ENCODE data around the gene TADA3.
"Not testable (repeated sequence)": the region's sequence is repeated elsewhere in the genome, so short reads cannot be mapped to it uniquely, and the experiment has no call there.

Gene TADA3

DNA sequence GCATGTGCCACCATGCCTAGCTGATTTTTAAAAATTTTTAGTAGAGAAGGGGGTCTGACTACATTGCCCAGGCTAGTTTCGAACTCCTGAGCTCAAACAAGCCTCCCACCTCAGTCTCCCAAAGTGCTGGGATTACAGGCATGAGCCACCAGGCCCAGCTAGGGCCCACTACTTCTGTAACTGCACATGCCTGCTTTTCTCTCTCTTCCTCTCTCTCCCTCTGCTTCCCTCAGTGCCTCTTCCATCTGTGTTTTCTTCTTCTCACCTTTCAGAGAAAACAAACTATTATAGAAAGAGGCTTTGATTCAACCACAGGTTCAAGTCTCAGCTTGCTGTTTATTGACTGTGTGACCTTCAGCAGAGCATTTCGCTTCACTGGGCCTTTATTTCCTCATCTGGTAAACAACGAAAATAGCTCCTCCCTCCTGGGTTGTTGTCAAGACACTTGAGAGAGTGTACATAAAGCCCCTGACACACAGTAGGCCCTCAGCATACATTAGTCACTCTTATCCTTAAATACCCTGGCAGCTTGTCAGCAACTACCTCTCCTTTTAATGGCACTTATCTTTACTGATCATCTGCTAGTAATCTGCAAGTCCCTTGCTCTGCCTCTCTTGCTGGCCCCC, 10.2 kb downstream of the TADA3 start:
- Histone ChIP-seq H3K27me3 (ENCODE audit: control insufficient read depth, insufficient read depth, low read length) (no peaks in the 10 kb centered on the region), H3K27ac (ENCODE audit: low read depth, low read length) (no peak overlapping the region), H3K36me3 (ENCODE audit: control insufficient read depth, insufficient read depth, low read length) (peaks cover 60% of the 10 kb centered on the region), H3K9ac (ENCODE audit: low read length) (no peak overlapping the region), H3K4me3 (ENCODE audit: low read depth, low read length) (no peak overlapping the region), H3K4me1 (ENCODE audit: control insufficient read depth, insufficient read depth, low read length) (no peaks in the 10 kb centered on the region), H3K9me3 (ENCODE audit: control insufficient read depth, insufficient read depth, low read depth, low read length) (no peaks in the 10 kb centered on the region)

DNA sequence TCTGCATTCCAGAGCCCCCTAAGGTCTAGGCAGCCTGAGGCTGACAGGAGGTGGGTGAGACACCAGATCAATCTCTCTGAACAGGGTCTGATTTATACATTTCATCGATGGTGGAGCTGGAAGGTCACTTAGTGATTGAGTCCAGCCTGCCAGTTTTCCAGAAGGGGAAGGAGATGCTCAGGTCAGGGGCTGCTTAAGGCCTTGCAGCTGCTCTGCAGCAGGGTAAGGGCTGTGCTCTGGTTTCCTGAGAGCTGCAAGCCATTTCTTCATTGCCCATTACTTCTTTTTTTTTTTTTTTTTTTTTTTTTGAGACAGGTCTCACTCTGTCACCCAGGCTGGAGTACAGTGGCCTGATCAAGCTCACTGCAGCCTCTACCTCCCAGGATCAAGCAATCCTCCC, 10.7 kb downstream of the TADA3 start:
- Histone ChIP-seq H3K27ac (ENCODE audit: low read depth, low read length) (no peak overlapping the region), H3K27me3 (ENCODE audit: control insufficient read depth, insufficient read depth, low read length) (no peaks in the 10 kb centered on the region), H3K9ac (ENCODE audit: low read length) (no peak overlapping the region), H3K4me3 (ENCODE audit: low read depth, low read length) (no peak overlapping the region), H3K9me3 (ENCODE audit: control insufficient read depth, insufficient read depth, low read depth, low read length) (no peaks in the 10 kb centered on the region), H3K36me3 (ENCODE audit: control insufficient read depth, insufficient read depth, low read length) (peaks cover 58% of the 10 kb centered on the region), H3K4me1 (ENCODE audit: control insufficient read depth, insufficient read depth, low read length) (no peaks in the 10 kb centered on the region)

DNA sequence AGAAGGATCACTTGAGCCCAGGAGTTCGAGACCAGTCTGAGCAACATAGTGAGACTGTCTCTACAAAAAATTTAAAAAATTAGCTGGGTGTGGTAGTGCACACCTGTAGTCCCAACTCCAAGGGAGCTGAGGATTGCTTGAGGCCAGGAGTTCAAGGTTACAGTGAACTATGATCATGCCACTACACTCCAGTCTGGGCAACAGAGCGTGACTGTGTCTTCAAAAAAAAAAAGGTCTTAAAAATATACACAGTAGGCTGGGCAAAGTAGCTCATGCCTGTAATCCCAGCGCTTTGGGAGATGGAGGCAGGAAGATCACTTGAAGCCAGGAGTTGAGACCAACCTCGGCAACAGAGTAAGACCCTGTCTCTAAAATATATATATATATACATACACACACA, 11.4 kb downstream of the TADA3 start:
- Histone ChIP-seq H3K27ac (ENCODE audit: low read depth, low read length) (no peak overlapping the region), H3K27me3 (ENCODE audit: control insufficient read depth, insufficient read depth, low read length) (no peaks in the 10 kb centered on the region), H3K4me3 (ENCODE audit: low read depth, low read length) (no peak overlapping the region), H3K9ac (ENCODE audit: low read length) (no peak overlapping the region), H3K9me3 (ENCODE audit: control insufficient read depth, insufficient read depth, low read depth, low read length) (no peaks in the 10 kb centered on the region), H3K36me3 (ENCODE audit: control insufficient read depth, insufficient read depth, low read length) (peaks cover 52% of the 10 kb centered on the region), H3K4me1 (ENCODE audit: control insufficient read depth, insufficient read depth, low read length) (no peaks in the 10 kb centered on the region)

DNA sequence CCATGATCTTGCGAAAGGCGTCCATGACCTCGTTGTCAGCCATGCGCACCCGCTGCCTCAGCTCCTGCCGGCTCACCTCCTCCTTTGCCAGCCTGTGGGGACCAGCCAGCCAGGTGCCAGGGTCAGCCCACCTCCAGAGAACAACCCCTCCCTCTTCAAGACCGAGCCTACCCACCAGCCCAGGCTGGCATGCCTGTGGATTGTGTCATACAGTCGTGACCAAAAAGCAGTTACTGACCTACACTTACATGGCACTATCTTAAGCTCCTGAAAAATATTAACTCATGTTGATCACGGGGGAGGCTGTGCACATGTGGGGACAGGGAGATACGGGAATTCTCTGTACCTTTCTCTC, 11.8 kb downstream of the TADA3 start:
- H3K36me3 ChIP-seq (ENCODE audit: control insufficient read depth, insufficient read depth, low read length) = peaks cover 49% of the 10 kb centered on the region
- H3K9me3 ChIP-seq (ENCODE audit: control insufficient read depth, insufficient read depth, low read depth, low read length) = no peaks in the 10 kb centered on the region
- H3K4me3 ChIP-seq (ENCODE audit: low read depth, low read length) = no peak overlapping the region
- H3K27ac ChIP-seq (ENCODE audit: low read depth, low read length) = no peak overlapping the region
- H3K9ac ChIP-seq (ENCODE audit: low read length) = no peak overlapping the region
- no peaks in the 10 kb centered on the region for H3K4me1 ChIP-seq (ENCODE audit: control insufficient read depth, insufficient read depth, low read length)
- no peaks in the 10 kb centered on the region for H3K27me3 ChIP-seq (ENCODE audit: control insufficient read depth, insufficient read depth, low read length)

DNA sequence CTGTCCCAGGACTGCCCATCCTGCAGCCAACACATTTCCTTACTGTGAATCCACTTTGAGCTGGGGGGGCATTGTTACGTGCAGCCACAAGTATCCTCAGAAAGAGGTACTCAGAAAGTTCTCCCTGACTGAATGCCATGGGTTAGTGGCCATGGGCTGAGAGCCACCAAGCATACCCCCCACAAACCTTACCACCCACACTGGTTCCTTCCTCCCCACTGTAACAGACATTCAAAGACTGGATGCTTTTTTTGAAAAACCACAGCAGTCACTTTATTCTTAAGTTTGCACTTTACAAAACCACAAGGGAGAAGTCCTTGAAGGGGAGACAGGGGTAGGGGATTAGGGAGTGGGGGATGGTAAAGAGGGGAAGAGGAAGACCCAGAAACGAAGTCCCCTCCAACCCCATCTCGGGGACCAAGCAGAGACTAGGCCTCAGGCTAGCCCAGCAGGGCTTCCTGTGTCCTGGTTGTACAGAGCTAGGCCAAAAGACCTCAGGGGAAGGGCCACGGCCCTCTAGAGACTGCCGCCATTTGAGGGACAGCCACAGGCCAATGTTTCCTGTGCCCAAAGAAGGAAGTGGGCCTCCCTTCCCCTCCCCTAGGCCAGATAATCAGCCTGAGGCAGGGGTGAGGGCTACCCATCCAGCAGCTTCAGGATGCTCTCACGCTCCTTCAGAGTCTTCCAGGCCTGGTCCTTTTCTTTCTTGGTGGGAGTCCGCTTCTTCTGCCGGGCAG, 12.4 kb downstream of the TADA3 start:
- Histone ChIP-seq H3K27ac (ENCODE audit: low read depth, low read length) (no peak overlapping the region), H3K9me3 (ENCODE audit: control insufficient read depth, insufficient read depth, low read depth, low read length) (no peaks in the 10 kb centered on the region), H3K36me3 (ENCODE audit: control insufficient read depth, insufficient read depth, low read length) (peaks cover 43% of the 10 kb centered on the region), H3K27me3 (ENCODE audit: control insufficient read depth, insufficient read depth, low read length) (no peaks in the 10 kb centered on the region), H3K4me1 (ENCODE audit: control insufficient read depth, insufficient read depth, low read length) (no peaks in the 10 kb centered on the region), H3K4me3 (ENCODE audit: low read depth, low read length) (no peak overlapping the region), H3K9ac (ENCODE audit: low read length) (no peak overlapping the region)

DNA sequence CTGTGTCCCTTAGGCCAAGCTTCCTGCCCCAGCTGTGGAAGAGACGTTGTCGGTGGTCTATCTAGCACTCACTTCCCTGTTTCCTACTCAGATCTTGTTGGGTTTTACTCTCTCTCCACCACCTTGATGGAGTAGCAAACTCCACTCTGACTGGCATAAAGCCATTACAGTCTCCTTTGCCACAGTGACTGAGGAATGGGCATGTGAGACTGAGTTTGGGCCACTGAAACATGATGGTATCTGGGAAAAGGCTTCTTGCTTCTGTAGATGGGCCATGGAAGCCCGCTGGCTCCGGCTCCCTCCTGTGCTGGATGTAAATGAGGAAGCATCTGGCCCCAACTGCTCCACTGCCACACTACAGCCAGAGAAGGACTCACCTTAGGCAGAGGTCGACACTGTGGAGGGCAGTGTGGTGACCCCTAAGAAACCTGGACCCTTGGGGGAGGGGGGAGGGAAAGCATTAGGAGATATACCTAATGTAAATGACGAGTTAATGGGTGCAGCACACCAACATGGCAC, 13.1 kb downstream of the TADA3 start:
- no peaks in the 10 kb centered on the region for H3K27me3 ChIP-seq (ENCODE audit: control insufficient read depth, insufficient read depth, low read length)
- no peak overlapping the region for H3K9ac ChIP-seq (ENCODE audit: low read length)
- no peaks in the 10 kb centered on the region for H3K9me3 ChIP-seq (ENCODE audit: control insufficient read depth, insufficient read depth, low read depth, low read length)
- H3K36me3 ChIP-seq (ENCODE audit: control insufficient read depth, insufficient read depth, low read length) = peaks cover 39% of the 10 kb centered on the region
- H3K4me1 ChIP-seq (ENCODE audit: control insufficient read depth, insufficient read depth, low read length) = no peaks in the 10 kb centered on the region
- H3K4me3 ChIP-seq (ENCODE audit: low read depth, low read length) = no peak overlapping the region
- H3K27ac ChIP-seq (ENCODE audit: low read depth, low read length) = no peak overlapping the region

DNA sequence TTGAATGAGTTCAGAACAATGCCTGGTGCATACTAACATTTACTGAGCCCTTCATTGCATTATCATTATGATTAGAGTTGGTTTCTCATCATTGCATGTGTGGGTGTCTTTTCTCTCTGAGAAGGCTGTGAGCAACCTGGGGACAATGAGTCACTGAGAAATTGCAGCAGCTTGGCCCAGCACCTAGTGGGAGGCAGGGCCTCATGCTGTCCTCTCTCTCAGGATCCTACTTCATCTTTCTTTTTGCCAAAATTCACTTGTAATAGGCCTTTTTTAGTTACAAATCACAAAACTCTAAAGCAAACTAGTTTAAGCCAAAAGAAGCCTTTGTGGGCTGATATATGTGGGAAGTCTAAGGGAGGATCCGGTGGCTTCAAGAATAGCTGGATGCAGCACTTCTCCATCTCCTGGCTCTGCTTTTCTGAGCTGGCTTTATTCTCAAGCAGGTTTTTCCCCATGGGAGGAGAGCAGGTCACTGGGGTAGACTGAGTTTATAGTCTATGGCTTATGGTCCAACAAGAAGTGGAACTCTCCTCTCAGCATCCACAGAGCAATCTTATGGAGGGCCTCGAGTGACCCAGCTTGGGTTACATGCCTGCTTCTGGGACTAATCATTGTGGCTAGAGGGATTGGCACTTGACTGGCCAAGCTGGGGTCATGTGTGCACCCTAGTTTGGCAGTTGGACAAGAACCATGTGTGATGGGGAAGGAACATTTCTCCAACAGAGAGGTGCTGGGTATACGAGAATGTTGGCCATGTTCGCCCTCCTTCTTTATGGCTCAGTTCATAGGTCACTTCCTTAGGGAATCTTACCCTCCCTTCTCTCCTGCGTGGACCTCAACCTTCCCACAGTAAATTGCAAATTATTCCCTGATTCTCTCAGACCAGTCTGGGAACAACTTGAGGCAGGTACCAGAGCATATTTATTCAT, 13.9 kb downstream of the TADA3 start:
- Histone ChIP-seq H3K27ac (ENCODE audit: low read depth, low read length) (no peak overlapping the region), H3K9ac (ENCODE audit: low read length) (no peak overlapping the region), H3K36me3 (ENCODE audit: control insufficient read depth, insufficient read depth, low read length) (peaks cover 33% of the 10 kb centered on the region), H3K27me3 (ENCODE audit: control insufficient read depth, insufficient read depth, low read length) (no peaks in the 10 kb centered on the region), H3K4me1 (ENCODE audit: control insufficient read depth, insufficient read depth, low read length) (no peaks in the 10 kb centered on the region), H3K9me3 (ENCODE audit: control insufficient read depth, insufficient read depth, low read depth, low read length) (no peaks in the 10 kb centered on the region), H3K4me3 (ENCODE audit: low read depth, low read length) (no peak overlapping the region)

DNA sequence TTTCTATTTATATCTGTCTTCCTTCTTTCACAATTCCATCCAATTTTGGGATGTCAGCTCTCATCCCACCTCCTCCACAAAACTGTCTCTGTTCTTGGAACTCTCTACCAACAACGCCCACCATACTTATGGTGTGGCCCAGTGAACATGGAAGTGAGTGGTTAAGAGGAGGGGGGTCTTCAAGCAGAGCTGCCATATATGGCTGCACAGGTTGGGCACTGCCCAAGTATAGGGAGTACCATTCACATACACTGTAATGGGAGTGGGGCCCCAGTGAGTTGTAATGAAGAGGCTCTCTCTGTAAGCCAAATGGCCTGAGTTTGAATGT, 14.6 kb downstream of the TADA3 start:
- Histone ChIP-seq H3K9me3 (ENCODE audit: control insufficient read depth, insufficient read depth, low read depth, low read length) (no peaks in the 10 kb centered on the region), H3K9ac (ENCODE audit: low read length) (no peak overlapping the region), H3K4me1 (ENCODE audit: control insufficient read depth, insufficient read depth, low read length) (no peaks in the 10 kb centered on the region), H3K36me3 (ENCODE audit: control insufficient read depth, insufficient read depth, low read length) (peaks cover 27% of the 10 kb centered on the region), H3K4me3 (ENCODE audit: low read depth, low read length) (no peak overlapping the region), H3K27me3 (ENCODE audit: control insufficient read depth, insufficient read depth, low read length) (no peaks in the 10 kb centered on the region), H3K27ac (ENCODE audit: low read depth, low read length) (no peak overlapping the region)

DNA sequence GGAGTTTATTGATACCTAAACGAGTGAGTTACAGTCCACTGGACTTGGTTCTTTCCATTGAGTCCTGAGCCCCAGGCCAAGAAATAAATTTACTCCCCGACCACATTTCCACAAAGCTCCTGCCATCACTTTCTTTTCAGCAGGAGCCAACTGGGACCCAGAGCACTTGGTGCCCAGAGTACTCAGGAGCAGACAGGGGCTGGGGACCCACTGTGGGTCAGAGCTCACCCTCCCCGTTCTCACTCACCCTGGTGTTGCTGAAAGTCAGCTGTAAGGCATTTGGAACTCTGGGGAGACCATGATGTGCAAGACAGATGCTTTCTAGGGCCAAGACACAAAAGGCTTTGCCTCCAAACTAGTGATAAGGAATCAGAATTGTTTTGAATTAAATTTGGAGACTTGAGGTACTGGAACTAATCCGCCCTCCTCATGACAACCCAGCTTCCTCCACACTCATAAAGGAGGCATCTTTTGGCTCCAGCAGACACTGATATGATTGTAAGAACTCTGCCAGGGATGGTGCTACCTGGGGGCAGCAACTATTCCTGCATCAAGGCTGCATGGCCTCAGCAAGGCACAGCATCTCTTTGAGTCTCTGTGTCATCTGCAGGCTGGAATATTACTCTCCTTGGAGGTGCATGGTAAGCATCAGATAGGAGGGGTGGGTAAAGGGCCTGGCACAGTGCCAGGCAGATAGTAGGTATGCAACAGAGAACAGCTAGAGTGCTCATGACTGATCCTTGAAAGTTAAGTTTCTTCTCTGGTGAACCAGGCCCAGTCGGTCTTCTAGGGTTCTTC, 15.2 kb downstream of the TADA3 start:
- H3K27me3 ChIP-seq (ENCODE audit: control insufficient read depth, insufficient read depth, low read length) = no peaks in the 10 kb centered on the region
- no peaks in the 10 kb centered on the region for H3K4me1 ChIP-seq (ENCODE audit: control insufficient read depth, insufficient read depth, low read length)

DNA sequence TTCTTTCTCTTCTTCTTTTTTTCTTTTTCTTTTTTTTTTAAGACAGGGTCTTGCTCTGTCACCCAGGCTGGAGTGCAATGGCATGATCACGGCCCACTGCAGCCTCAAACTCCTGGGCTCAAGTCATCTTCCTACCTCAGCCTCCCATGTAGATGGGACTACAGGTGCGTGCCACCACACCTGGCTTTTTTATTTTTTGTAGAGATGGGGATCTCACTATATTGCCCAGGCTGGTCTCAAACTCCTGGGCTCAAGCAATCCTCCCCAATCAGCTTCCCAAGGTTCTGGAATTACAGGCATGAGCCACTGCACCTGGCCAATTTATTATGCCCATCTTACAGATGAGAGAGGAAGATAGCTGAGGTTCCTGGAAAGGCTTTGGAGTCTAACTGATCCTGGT, 21.3 kb downstream of the TADA3 start:
- H3K36me3 ChIP-seq (ENCODE audit: control insufficient read depth, insufficient read depth, low read length); H3K9ac ChIP-seq (ENCODE audit: low read length); H3K27ac ChIP-seq (ENCODE audit: low read depth, low read length); H3K4me3 ChIP-seq (ENCODE audit: low read depth, low read length); H3K9me3 ChIP-seq (ENCODE audit: control insufficient read depth, insufficient read depth, low read depth, low read length): not testable (repeated sequence)
- Histone ChIP-seq H3K4me1 (ENCODE audit: control insufficient read depth, insufficient read depth, low read length) (peaks cover 15% of the 10 kb centered on the region), H3K27me3 (ENCODE audit: control insufficient read depth, insufficient read depth, low read length) (peaks cover 11% of the 10 kb centered on the region)

More for the DNA sequence above, 15.2 kb downstream of the TADA3 start:
- no peaks in the 10 kb centered on the region for H3K9me3 ChIP-seq (ENCODE audit: control insufficient read depth, insufficient read depth, low read depth, low read length)
- H3K27ac ChIP-seq (ENCODE audit: low read depth, low read length) = no peak overlapping the region
- no peak overlapping the region for H3K9ac ChIP-seq (ENCODE audit: low read length)
- H3K36me3 ChIP-seq (ENCODE audit: control insufficient read depth, insufficient read depth, low read length) = peaks cover 22% of the 10 kb centered on the region
- H3K4me3 ChIP-seq (ENCODE audit: low read depth, low read length) = no peak overlapping the region
